Retinal pigment epithelial cell (primary cell): Measurements from ENCODE around the gene HIVEP1.
"Not testable (repeated sequence)": the region's sequence is repeated elsewhere in the genome, so short reads cannot be mapped to it uniquely, and the experiment has no call there.

Experiments
- DNase-seq: peaks from one replicate; pipeline ENCODE4 v3.0.0-alpha.2; 2010; ENCODE audit warnings: low read depth
- H3K4me3 ChIP-seq: 2 replicates; pipeline ENCODE4 v1.5.1; 2011; ENCODE audit warnings: mild to moderate bottlenecking, low read length, control low read depth, moderate library complexity
- CTCF ChIP-seq: conservative IDR thresholded peaks from 2 replicates; pipeline ENCODE4 v1.5.1; 2011; ENCODE audit warnings: low read depth, low read length, control low read depth, inconsistent platforms

HIVEP1 gene

GRCh38 chr6:12103158-12103557, 91.0 kb downstream of the HIVEP1 start:
- no peak for TF ChIP-seq CTCF
- no peak overlapping the region for H3K4me3 ChIP-seq
- DNase-seq: no peak

- no peak overlapping the region for H3K4me3 ChIP-seq
- no peak for DNase-seq
- no peak for TF ChIP-seq CTCF
Measured at GRCh38 chr6:12105271-12105670, 93.2 kb downstream of the HIVEP1 start.

- not testable (repeated sequence) for DNase-seq
Measured at GRCh38 chr6:12108376-12108775, 96.3 kb downstream of the HIVEP1 start.

GRCh38 chr6:12110523-12111362, 98.6 kb downstream of the HIVEP1 start:
- no peak for TF ChIP-seq CTCF
- no peak overlapping the region for H3K4me3 ChIP-seq
- no peak for DNase-seq

More at GRCh38 chr6:12108376-12108775, 96.3 kb downstream of the HIVEP1 start:
- H3K4me3 ChIP-seq: not testable (repeated sequence)

GRCh38 chr6:12111363-12111670, 99.2 kb downstream of the HIVEP1 start:
- no peak overlapping the region for H3K4me3 ChIP-seq
- TF ChIP-seq CTCF: no peak
- no peak for DNase-seq

- H3K4me3 ChIP-seq: no peak overlapping the region
- no peak for TF ChIP-seq CTCF
- no peak for DNase-seq
Measured at GRCh38 chr6:12112540-12113189, 100.6 kb downstream of the HIVEP1 start.

GRCh38 chr6:12113190-12113577, 101.1 kb downstream of the HIVEP1 start:
- no peak overlapping the region for H3K4me3 ChIP-seq
- TF ChIP-seq CTCF: no peak
- no peak for DNase-seq
